IMR-90 (cell line): ENCODE results near the gene FYB2. TPM values are rescaled to one million over a fixed set of nuclear protein-coding genes. Genes with fewer than 3 reads are reported as not detected.

ENCODE experiments used
- ATAC-seq: fragments of 200-7000 bp; cut with Tn5 transposase; 2 replicates; pipeline ENCODE4 v1.9.1; 2020; ENCODE audit warnings: low read depth, mild to moderate bottlenecking, moderate library complexity
- BruUV-seq: library from RNA; stranded (reverse); fragments of 400-500 nt; replicated peaks from 2 replicates; lab custom pipeline; 2021; lab: Mats Ljungman, UMichigan
- CTCF ChIA-PET: fragments of 300-600 bp; formaldehyde crosslinking; extraction: SDS; loops from one replicate; lab custom pipeline; 2021; ENCODE audit warnings: antibody characterized with exemption; lab: Yijun Ruan, JAX
- POLR2A ChIA-PET: fragments of 300-600 bp; sonication (Branson Sonifier 250); formaldehyde crosslinking; loops from one replicate; lab custom pipeline; 2022; ENCODE audit warnings: antibody characterized with exemption; ENCODE audit not compliant: unreplicated experiment; lab: Charles Lee
- DNase-seq: peaks from one replicate; pipeline ENCODE4 v3.0.0; 2013
- H2AFZ ChIP-seq: replicated peaks from 2 replicates; pipeline ENCODE3; 2013; ENCODE audit warnings: low read length, mild to moderate bottlenecking; ENCODE audit not compliant: poor library complexity
- H2AK5ac ChIP-seq: 2 replicates; pipeline ENCODE4 v1.6.1; 2013; ENCODE audit warnings: low read depth, low read length, inconsistent platforms
- H2AK9ac ChIP-seq: replicated peaks from 2 replicates; pipeline ENCODE3; 2013; ENCODE audit warnings: mild to moderate bottlenecking, low read depth, low read length, moderate library complexity; ENCODE audit not compliant: poor library complexity
- H2BK120ac ChIP-seq: 2 replicates; pipeline ENCODE4 v1.6.1; 2013; ENCODE audit warnings: low read depth, low read length, inconsistent platforms
- H2BK15ac ChIP-seq: 3 replicates; pipeline ENCODE4 v1.6.1; 2013; ENCODE audit warnings: low read depth, low read length, inconsistent platforms
- H2BK20ac ChIP-seq: 2 replicates; pipeline ENCODE4 v1.6.1; 2013; ENCODE audit warnings: low read depth, mild to moderate bottlenecking, inconsistent platforms, low read length, moderate library complexity
- H2BK5ac ChIP-seq: 2 replicates; pipeline ENCODE4 v1.6.1; 2013; ENCODE audit warnings: mild to moderate bottlenecking, low read depth, low read length, inconsistent platforms; ENCODE audit not compliant: poor library complexity, severe bottlenecking
- H3K14ac ChIP-seq: replicated peaks from 2 replicates; pipeline ENCODE4 v1.6.1; 2013; ENCODE audit warnings: low read depth, low read length, inconsistent platforms
- H3K18ac ChIP-seq: 2 replicates; pipeline ENCODE4 v1.6.1; 2013; ENCODE audit warnings: low read depth, low read length, control low read depth
- H3K23ac ChIP-seq: 2 replicates; pipeline ENCODE4 v1.6.1; 2013; ENCODE audit warnings: low read depth, low read length, inconsistent platforms
- H3K27ac ChIP-seq: 2 replicates; pipeline ENCODE4 v1.5.1; 2013; ENCODE audit warnings: mild to moderate bottlenecking, control low read depth, low read length; ENCODE audit not compliant: insufficient read depth
- H3K27me3 ChIP-seq: 2 replicates; pipeline ENCODE4 v1.6.1; 2013; ENCODE audit warnings: low read length; ENCODE audit not compliant: control insufficient read depth, insufficient read depth
- H3K36me3 ChIP-seq: 2 replicates; pipeline ENCODE4 v1.6.1; 2013; ENCODE audit warnings: low read length, mixed read lengths; ENCODE audit not compliant: control insufficient read depth, insufficient read depth
- H3K4ac ChIP-seq: 2 replicates; pipeline ENCODE4 v1.6.1; 2013; ENCODE audit warnings: low read depth, low read length, inconsistent platforms
- H3K4me1 ChIP-seq: 2 replicates; pipeline ENCODE4 v1.6.1; 2013; ENCODE audit warnings: low read length, mixed read lengths; ENCODE audit not compliant: control insufficient read depth, insufficient read depth
- H3K4me2 ChIP-seq: 2 replicates; pipeline ENCODE4 v1.6.1; 2013; ENCODE audit warnings: low read depth, mild to moderate bottlenecking, control low read depth, low read length, moderate library complexity
- H3K4me3 ChIP-seq: 2 replicates; pipeline ENCODE4 v1.5.1; 2013; ENCODE audit warnings: low read depth, mild to moderate bottlenecking, control low read depth, low read length, moderate library complexity; ENCODE audit not compliant: insufficient read depth
- H3K56ac ChIP-seq: 2 replicates; pipeline ENCODE4 v1.6.1; 2013; ENCODE audit warnings: low read length, inconsistent platforms; ENCODE audit not compliant: insufficient read depth; ENCODE audit errors: extremely low read depth
- H3K79me1 ChIP-seq, 2 experiments: 2 replicates each; pipeline ENCODE4 v1.6.1; 2013; ENCODE audit warnings: low read length in 2 of 2, inconsistent platforms in 1 of 2, low read depth in 1 of 2
- H3K9ac ChIP-seq: 2 replicates; pipeline ENCODE4 v1.6.1; 2013; ENCODE audit warnings: low read depth, low read length, control low read depth
- H3K9me1 ChIP-seq: 2 replicates; pipeline ENCODE4 v1.6.1; 2013; ENCODE audit warnings: low read length, inconsistent platforms; ENCODE audit not compliant: insufficient read depth
- H3K9me3 ChIP-seq: 2 replicates; pipeline ENCODE4 v1.6.1; 2013; ENCODE audit warnings: low read length; ENCODE audit not compliant: control insufficient read depth, insufficient read depth
- H4K20me1 ChIP-seq: 2 replicates; pipeline ENCODE4 v1.6.1; 2013; ENCODE audit warnings: low read length, inconsistent platforms; ENCODE audit not compliant: insufficient read depth
- H4K5ac ChIP-seq: 2 replicates; pipeline ENCODE4 v1.6.1; 2013; ENCODE audit warnings: mild to moderate bottlenecking, low read depth, low read length, control low read depth
- H4K8ac ChIP-seq, 2 experiments: 2 replicates each; pipeline ENCODE4 v1.6.1; 2013; ENCODE audit warnings: low read depth in 2 of 2, low read length in 2 of 2, control low read depth in 1 of 2, inconsistent platforms in 1 of 2
- H4K91ac ChIP-seq: 2 replicates; pipeline ENCODE4 v1.6.1; 2013; ENCODE audit warnings: low read depth, low read length, inconsistent platforms; ENCODE audit not compliant: insufficient read depth
- BHLHE40 ChIP-seq: fragments of 150-350 bp; IDR thresholded peaks from 2 replicates; pipeline ENCODE4 v1.6.1; 2016; ENCODE audit warnings: mild to moderate bottlenecking, low read depth, low read length
- CEBPB ChIP-seq: IDR thresholded peaks from 2 replicates; pipeline ENCODE4 v1.6.1; 2012; ENCODE audit warnings: low read depth, low read length, improper control_type of control experiment
- CHD1 ChIP-seq: IDR thresholded peaks from 2 replicates; pipeline ENCODE4 v1.6.1; 2012; ENCODE audit warnings: low read depth, low read length, improper control_type of control experiment
- ELK1 ChIP-seq: fragments of 150-350 bp; IDR thresholded peaks from 2 replicates; pipeline ENCODE4 v1.6.1; 2016; ENCODE audit warnings: low read depth, mild to moderate bottlenecking, low read length, moderate library complexity, borderline replicate concordance
- FOS ChIP-seq: fragments of 150-350 bp; IDR thresholded peaks from 2 replicates; pipeline ENCODE4 v1.6.1; 2016; ENCODE audit warnings: low read depth, low read length
- MAFK ChIP-seq: IDR thresholded peaks from 2 replicates; pipeline ENCODE4 v1.6.1; 2012; ENCODE audit warnings: low read depth, low read length, improper control_type of control experiment
- MAZ ChIP-seq: IDR thresholded peaks from 2 replicates; pipeline ENCODE4 v1.6.1; 2012; ENCODE audit warnings: low read depth, mild to moderate bottlenecking, low read length, improper control_type of control experiment, moderate library complexity, borderline replicate concordance
- MXI1 ChIP-seq: IDR thresholded peaks from 2 replicates; pipeline ENCODE4 v1.6.1; 2012; ENCODE audit warnings: low read depth, mild to moderate bottlenecking, low read length, moderate library complexity, borderline replicate concordance
- NFE2L2 ChIP-seq: fragments of 150-350 bp; IDR thresholded peaks from 2 replicates; pipeline ENCODE4 v1.6.1; 2016; ENCODE audit warnings: low read depth, mild to moderate bottlenecking, low read length
- POLR2A ChIP-seq: IDR thresholded peaks from 2 replicates; pipeline ENCODE4 v1.6.1; 2012; ENCODE audit warnings: mild to moderate bottlenecking, low read depth, low read length
- RAD21 ChIP-seq: IDR thresholded peaks from 2 replicates; pipeline ENCODE4 v1.6.1; 2012; ENCODE audit warnings: low read length, improper control_type of control experiment
- RCOR1 ChIP-seq: IDR thresholded peaks from 2 replicates; pipeline ENCODE4 v1.6.1; 2012; ENCODE audit warnings: mild to moderate bottlenecking, low read length, improper control_type of control experiment; ENCODE audit not compliant: insufficient replicate concordance
- RFX5 ChIP-seq: IDR thresholded peaks from 2 replicates; pipeline ENCODE4 v1.8.0; 2012; ENCODE audit warnings: low read depth, mild to moderate bottlenecking, low read length, moderate library complexity
- SMC3 ChIP-seq: fragments of 150-350 bp; IDR thresholded peaks from 2 replicates; pipeline ENCODE4 v1.6.1; 2016; ENCODE audit warnings: low read depth, mild to moderate bottlenecking, antibody characterized with exemption, low read length, moderate library complexity
- USF2 ChIP-seq: fragments of 150-350 bp; IDR thresholded peaks from 2 replicates; pipeline ENCODE4 v1.6.1; 2017; ENCODE audit warnings: mild to moderate bottlenecking, antibody characterized with exemption, low read length, low read depth
- WGBS, 2 experiments: methylation state at CpG; one replicate each; pipeline versions ENCODE4 v1.1.5 to v1.1.7; 2013; ENCODE audit warnings: missing lambda C conversion rate in 2 of 2; ENCODE audit not compliant: insufficient read length in 1 of 2; ENCODE audit errors: extremely low coverage in 2 of 2; 5-methylcytosine and 5-hydroxymethylcytosine counted together
- dilution Hi-C: fragments of 300-500 bp; cut with HindIII; formaldehyde crosslinking; loops from one replicate; pipeline ENCODE4 v1.14.3; 2018; ENCODE audit warnings: low sequenced_read_pairs; ENCODE audit not compliant: unreplicated experiment
- in situ Hi-C: fragments of 300-500 bp; cut with MboI; formaldehyde crosslinking; loops from 3 replicates; pipeline ENCODE4 v1.14.3; 2019; ENCODE audit warnings: low sequenced_read_pairs, inconsistent platforms, mixed read lengths
- intact Hi-C: fragments of 100-400 bp; cut with micrococcal nuclease; formaldehyde crosslinking; loops from 2 replicates; pipeline ENCODE4 v1.10.0; 2022
- polyA plus RNA-seq, 3 experiments: library from polyadenylated mRNA; depleted of rRNA; stranded (reverse); fragments of >200 nt; gene quantifications; 2 replicates each; pipeline ENCODE4 v1.2.3, GENCODE V29; 2012; ENCODE audit warnings: low replicate concordance in 1 of 3
- total RNA-seq: library from RNA; depleted of rRNA; stranded (reverse); fragments of >200 nt; gene quantifications from 2 replicates; pipeline ENCODE4 v1.2.3, GENCODE V29; 2012
- TF ChIP-seq, protein P1 (sequence below): conservative IDR thresholded peaks from 2 replicates; pipeline ENCODE4 v1.5.1; 2012; ENCODE audit warnings: mild to moderate bottlenecking, low read depth, low read length, improper control_type of control experiment

FYB2 gene
- total and polyA plus RNA-seq, 2 of the 4 experiments (the other 2 are of a cell fraction), result under 0.01 TPM; not detected in 1

GRCh38 chr1:56821462-56821797, 2.2 kb upstream of the FYB2 start:
- Histone ChIP-seq H3K79me1 (no peaks in the 10 kb centered on the region), H3K56ac (no peak overlapping the region), H3K4me3 (no peak overlapping the region), H2BK20ac (peak overlapping the region; percentile 35; the same call in 1 of the 2 replicates), H4K91ac (no peak overlapping the region), H4K20me1 (no peaks in the 10 kb centered on the region), H3K18ac (no peak overlapping the region), H3K9ac (no peak overlapping the region), H2BK120ac (peak overlapping the region; percentile 14; the same call in 1 of the 2 replicates), H3K4me2 (peak overlapping the region; percentile 72), H3K27me3 (no peaks in the 10 kb centered on the region), H3K14ac (no peak overlapping the region), H3K4me1 (peaks cover 13% of the 10 kb centered on the region), H2AK9ac (no peak overlapping the region), H4K5ac (no peak overlapping the region), H2BK15ac (peak overlapping the region; percentile 59; the same call in 1 of the 3 replicates), H3K36me3 (no peaks in the 10 kb centered on the region), H2BK5ac (no peak overlapping the region), H3K9me1 (peaks cover 9% of the 10 kb centered on the region), H2AFZ (peak overlapping the region; percentile 77), H3K23ac (no peak overlapping the region), H2AK5ac (no peak overlapping the region), H3K9me3 (no peaks in the 10 kb centered on the region), H3K4ac (0 out of 2 replicates have a peak overlapping the region, but pooled peaks have one; percentile 1), H3K27ac (no peak overlapping the region), H4K8ac (peak overlapping the region in 1 of 2 experiments; percentile 72; a peak in 2 of 4 replicates)
- TF ChIP-seq CHD1 (no peak), NFE2L2 (no peak), FOS (no peak), MAZ (no peak), BHLHE40 (no peak), SMC3 (no peak), ELK1 (no peak), MXI1 (no peak), CEBPB (no peak), POLR2A (no peak), USF2 (no peak), MAFK (no peak), RCOR1 (no peak), RAD21 (no peak), RFX5 (no peak)
- TF ChIP-seq, protein P1, sequence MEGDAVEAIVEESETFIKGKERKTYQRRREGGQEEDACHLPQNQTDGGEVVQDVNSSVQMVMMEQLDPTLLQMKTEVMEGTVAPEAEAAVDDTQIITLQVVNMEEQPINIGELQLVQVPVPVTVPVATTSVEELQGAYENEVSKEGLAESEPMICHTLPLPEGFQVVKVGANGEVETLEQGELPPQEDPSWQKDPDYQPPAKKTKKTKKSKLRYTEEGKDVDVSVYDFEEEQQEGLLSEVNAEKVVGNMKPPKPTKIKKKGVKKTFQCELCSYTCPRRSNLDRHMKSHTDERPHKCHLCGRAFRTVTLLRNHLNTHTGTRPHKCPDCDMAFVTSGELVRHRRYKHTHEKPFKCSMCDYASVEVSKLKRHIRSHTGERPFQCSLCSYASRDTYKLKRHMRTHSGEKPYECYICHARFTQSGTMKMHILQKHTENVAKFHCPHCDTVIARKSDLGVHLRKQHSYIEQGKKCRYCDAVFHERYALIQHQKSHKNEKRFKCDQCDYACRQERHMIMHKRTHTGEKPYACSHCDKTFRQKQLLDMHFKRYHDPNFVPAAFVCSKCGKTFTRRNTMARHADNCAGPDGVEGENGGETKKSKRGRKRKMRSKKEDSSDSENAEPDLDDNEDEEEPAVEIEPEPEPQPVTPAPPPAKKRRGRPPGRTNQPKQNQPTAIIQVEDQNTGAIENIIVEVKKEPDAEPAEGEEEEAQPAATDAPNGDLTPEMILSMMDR, result no peak
- no TSS peak for BruUV-seq
- in situ Hi-C loops (loop anchor here (5.0 to 25.0 kb wide), 2 partner anchors 1309 to 1539 kb away; no protein-coding TSS in a partner anchor), intact Hi-C loops (loop anchor here (2.0 to 10.0 kb wide), 4 partner anchors 111 to 1537 kb away; no protein-coding TSS in a partner anchor), dilution Hi-C loops (no loop called here)
- POLR2A ChIA-PET, result no interaction called here
- no CpG with 5 or more reads among the region's 1 CpG for WGBS, 2 experiments
- CTCF ChIA-PET, result interaction anchor here (0.7 to 1.4 kb wide), 8 partner anchors 12 to 245 kb away, joined by 3 to 5 read pairs (median 3); no protein-coding TSS in a partner anchor
- ATAC-seq (peak; percentile 3; the same call in 1 of the 2 replicates), DNase-seq (peak; percentile 50)
